ENCODE measurements around the gene CHMP4B.
A peak's percentile ranks its signal among the peaks of the same experiment; 100 is the strongest.

The CHMP4B gene

DNA sequence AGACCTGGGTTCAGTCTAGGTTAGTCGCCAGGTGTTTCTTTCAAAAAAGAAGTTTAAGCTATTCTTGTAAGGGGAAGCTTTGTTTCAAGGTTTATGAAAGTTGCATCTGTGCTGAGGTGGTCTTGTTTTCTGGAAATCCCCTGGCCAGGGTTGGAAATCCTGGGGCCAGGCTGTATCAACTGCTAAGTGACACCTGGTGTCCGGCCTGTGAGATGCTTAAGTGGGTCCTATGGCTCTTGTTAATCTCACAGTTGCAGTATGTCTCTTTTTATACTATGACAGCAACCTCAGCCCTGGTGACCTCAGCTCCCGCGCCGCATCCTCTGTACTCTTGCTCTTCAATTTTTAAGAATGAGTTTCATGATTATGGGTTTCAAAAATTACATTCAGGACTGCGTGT is 72.0 kb downstream of the CHMP4B start:
- TF ChIP-seq ZFX (IDR thresholded peaks at IDR 0.05; ENCODE audit: borderline replicate concordance): no peak
- TF ChIP-seq, protein P1, sequence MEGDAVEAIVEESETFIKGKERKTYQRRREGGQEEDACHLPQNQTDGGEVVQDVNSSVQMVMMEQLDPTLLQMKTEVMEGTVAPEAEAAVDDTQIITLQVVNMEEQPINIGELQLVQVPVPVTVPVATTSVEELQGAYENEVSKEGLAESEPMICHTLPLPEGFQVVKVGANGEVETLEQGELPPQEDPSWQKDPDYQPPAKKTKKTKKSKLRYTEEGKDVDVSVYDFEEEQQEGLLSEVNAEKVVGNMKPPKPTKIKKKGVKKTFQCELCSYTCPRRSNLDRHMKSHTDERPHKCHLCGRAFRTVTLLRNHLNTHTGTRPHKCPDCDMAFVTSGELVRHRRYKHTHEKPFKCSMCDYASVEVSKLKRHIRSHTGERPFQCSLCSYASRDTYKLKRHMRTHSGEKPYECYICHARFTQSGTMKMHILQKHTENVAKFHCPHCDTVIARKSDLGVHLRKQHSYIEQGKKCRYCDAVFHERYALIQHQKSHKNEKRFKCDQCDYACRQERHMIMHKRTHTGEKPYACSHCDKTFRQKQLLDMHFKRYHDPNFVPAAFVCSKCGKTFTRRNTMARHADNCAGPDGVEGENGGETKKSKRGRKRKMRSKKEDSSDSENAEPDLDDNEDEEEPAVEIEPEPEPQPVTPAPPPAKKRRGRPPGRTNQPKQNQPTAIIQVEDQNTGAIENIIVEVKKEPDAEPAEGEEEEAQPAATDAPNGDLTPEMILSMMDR (IDR thresholded peaks at IDR 0.05): no peak
- no peak overlapping the region for H3K27ac ChIP-seq

DNA sequence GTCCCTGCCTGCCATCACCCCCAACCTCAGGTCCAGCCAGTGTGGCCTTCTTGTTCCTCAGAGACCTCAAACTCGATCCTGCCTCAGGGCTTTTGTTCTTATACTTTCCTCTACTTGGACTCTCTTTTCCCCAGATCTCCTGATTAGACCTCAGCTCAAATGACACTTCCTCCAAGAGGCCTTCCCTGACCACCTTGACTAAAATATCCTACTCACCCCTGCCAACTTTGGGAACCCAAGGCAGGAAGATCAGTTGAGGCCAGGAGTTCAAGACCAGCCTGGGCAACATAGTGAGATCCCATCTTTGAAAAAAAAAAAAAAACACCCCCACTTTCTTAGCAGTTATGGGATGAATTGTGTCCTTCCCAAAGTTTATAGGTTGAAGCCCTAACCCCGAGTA is 73.5 kb downstream of the CHMP4B start:
- no peak overlapping the region for H3K27ac ChIP-seq
- TF ChIP-seq, protein P1 (IDR thresholded peaks at IDR 0.05): no peak
- no peak for TF ChIP-seq ZFX (IDR thresholded peaks at IDR 0.05; ENCODE audit: borderline replicate concordance)

DNA sequence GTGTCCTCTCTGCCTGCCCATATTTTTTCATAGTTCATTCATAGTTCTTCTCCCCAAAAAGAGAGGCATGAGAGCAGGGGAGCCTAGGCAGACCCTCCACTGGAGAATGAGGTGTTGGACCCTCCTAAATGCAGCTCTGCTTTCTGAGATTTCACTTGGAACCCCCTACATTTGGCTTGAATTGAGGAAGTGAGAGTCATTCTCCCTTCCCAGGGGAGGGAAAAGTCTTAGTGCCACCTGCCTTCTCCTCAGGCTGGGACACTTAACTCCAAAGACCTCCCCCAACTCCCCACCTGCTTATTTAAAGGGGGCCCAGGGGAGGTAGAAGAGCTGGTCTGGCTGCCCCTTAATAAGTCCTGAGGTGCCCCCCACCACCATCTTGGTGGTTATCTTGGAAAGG is 78.2 kb downstream of the CHMP4B start:
- no peak overlapping the region for H3K27ac ChIP-seq
- TF ChIP-seq, protein P1 (IDR thresholded peaks at IDR 0.05): no peak
- TF ChIP-seq ZFX (IDR thresholded peaks at IDR 0.05; ENCODE audit: borderline replicate concordance): no peak

DNA sequence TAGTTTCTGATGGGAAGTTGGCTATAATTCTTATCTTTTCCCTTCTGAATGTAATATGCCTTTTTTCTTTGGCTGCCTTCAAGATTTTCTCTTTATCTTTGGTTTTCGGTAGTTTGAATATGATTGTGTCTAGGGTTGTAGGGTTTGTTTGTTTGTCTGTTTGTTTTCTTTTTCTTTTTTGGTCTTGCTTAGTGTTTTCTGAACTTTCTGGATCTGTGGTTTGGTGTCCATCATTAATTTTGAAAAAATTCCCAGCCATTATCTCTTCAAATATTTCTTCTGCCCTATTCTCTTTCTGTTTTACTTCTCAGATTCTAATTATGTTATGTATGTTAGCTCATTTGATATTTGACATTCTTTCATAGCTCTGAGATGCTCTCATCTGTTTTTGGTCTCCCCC is 79.4 kb downstream of the CHMP4B start:
- TF ChIP-seq ZFX (IDR thresholded peaks at IDR 0.05; ENCODE audit: borderline replicate concordance): no peak
- TF ChIP-seq, protein P1 (IDR thresholded peaks at IDR 0.05): no peak
- H3K27ac ChIP-seq: no peak overlapping the region

DNA sequence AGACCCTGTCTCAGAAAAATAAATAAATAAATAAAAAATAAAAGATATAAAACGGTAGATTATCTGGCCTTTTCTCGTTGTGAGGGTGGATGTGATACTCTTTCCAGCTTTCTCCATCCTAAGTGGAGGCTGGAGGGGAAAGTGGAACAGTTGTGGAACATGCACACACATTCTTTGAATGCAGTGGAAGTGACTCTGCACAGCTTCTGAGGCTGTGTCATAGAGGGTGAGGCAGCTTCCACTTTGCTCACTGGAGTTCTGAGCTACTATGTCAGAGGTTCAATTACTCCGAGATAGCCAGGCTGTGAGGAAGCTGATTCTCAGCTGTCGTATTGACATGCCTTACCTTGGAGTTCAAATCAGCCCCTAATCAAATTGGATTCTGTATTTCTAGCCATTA is 82.2 kb downstream of the CHMP4B start:
- TF ChIP-seq ZFX (IDR thresholded peaks at IDR 0.05; ENCODE audit: borderline replicate concordance): no peak
- H3K27ac ChIP-seq: no peak overlapping the region

DNA sequence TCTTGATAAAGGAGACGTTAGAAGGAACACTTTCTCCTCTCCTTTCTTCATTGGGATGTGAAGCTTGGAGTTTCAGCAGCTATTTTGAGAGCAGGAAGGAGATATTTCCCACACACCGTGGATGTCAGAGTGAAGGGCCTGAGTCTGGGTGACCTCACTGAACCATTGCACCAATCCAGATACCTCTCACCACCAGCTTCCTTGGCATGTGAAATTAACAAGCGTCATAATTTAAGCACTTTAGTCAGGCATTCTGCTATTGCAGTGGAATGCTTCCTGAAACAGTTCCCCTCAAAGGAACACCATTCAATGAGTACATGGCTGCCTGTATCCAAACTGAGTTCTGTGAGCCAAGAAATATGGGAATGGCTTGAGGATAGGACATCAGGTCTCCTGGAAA is 83.7 kb downstream of the CHMP4B start:
- TF ChIP-seq ZFX (IDR thresholded peaks at IDR 0.05; ENCODE audit: borderline replicate concordance): no peak
- TF ChIP-seq, protein P1 (IDR thresholded peaks at IDR 0.05): no peak
- no peak overlapping the region for H3K27ac ChIP-seq

DNA sequence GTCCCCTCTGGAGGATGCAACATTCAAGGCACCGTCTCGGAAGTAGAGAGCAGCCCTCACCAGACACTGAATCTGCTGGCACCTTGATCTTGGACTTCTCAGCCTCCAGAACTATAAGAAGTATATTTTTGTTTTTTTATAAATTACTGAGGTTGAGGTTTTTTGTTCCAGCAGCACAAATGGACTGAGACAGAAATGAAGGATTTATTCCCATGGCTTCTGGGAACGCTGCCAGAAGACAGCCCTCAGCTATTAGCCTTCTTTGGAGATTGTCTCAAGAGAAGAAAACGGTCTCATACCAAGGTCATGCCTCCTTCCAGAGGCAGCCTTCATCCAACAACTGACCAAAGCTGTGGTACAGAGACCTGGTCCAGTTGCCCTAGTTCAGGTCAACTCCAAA is 85.4 kb downstream of the CHMP4B start:
- TF ChIP-seq ZFX (IDR thresholded peaks at IDR 0.05; ENCODE audit: borderline replicate concordance): no peak
- TF ChIP-seq, protein P1 (IDR thresholded peaks at IDR 0.05): no peak
- no peak overlapping the region for H3K27ac ChIP-seq

DNA sequence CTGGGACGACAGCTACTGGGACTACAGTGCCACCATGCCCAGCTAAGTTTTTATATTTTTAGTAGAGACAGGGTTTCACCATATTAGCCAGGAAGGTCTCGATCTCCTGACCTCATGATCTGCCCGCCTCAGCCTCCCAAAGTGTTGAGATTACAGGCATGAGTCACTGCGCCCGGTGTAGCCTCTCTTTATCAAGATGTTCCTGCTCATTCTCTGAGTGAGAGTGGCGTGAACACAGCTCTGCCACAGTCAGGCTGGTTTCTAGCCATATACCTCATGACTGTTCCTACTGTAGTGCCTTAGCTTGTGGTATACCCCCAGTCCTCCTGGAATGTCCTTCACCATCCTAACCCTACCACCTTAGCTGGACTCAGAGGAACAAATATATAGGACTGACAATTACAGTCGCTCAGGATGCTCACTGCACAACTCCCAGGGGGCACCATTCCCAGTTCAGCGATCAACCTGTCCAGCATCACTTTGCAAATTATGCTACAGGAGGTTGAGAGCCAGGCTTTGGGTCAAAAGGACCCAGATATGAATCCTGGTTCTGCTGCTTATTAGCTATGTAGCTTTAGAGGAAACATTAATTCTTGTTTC is 86.3 kb downstream of the CHMP4B start:
- no peak overlapping the region for H3K27ac ChIP-seq
- TF ChIP-seq, protein P1 (IDR thresholded peaks at IDR 0.05): peak; percentile 41
- no peak for TF ChIP-seq ZFX (IDR thresholded peaks at IDR 0.05; ENCODE audit: borderline replicate concordance)
